Measurements from ENCODE around the gene SLAMF1.

SLAMF1 gene

GRCh38 chr1:160662910-160663309 lies 16.1 kb upstream of the SLAMF1 start:
- no peak for DNase-seq (ENCODE audit: extremely low read depth, low read depth)
- TF ChIP-seq CTCF (IDR thresholded peaks at IDR 0.05; ENCODE audit: low read depth, low read length): no peak

- DNase-seq (ENCODE audit: extremely low read depth, low read depth): no peak
- no peak for TF ChIP-seq CTCF (IDR thresholded peaks at IDR 0.05; ENCODE audit: low read depth, low read length)
Observed at GRCh38 chr1:160659566-160659965, 12.7 kb upstream of the SLAMF1 start.

GRCh38 chr1:160658814-160659193 lies 12.0 kb upstream of the SLAMF1 start:
- no peak for TF ChIP-seq CTCF (IDR thresholded peaks at IDR 0.05; ENCODE audit: low read depth, low read length)
- no peak for DNase-seq (ENCODE audit: extremely low read depth, low read depth)

- no peak for DNase-seq (ENCODE audit: extremely low read depth, low read depth)
- no peak for TF ChIP-seq CTCF (IDR thresholded peaks at IDR 0.05; ENCODE audit: low read depth, low read length)
Observed at GRCh38 chr1:160658162-160658813, 11.4 kb upstream of the SLAMF1 start.

- no peak for DNase-seq (ENCODE audit: extremely low read depth, low read depth)
- no peak for TF ChIP-seq CTCF (IDR thresholded peaks at IDR 0.05; ENCODE audit: low read depth, low read length)
Observed at GRCh38 chr1:160657250-160657781, 10.5 kb upstream of the SLAMF1 start.

- TF ChIP-seq CTCF (IDR thresholded peaks at IDR 0.05; ENCODE audit: low read depth, low read length): no peak
- no peak for DNase-seq (ENCODE audit: extremely low read depth, low read depth)
Observed at GRCh38 chr1:160656737-160657136, 9.9 kb upstream of the SLAMF1 start.

- no peak for TF ChIP-seq CTCF (IDR thresholded peaks at IDR 0.05; ENCODE audit: low read depth, low read length)
- no peak for DNase-seq (ENCODE audit: extremely low read depth, low read depth)
Observed at GRCh38 chr1:160653620-160654016, 6.8 kb upstream of the SLAMF1 start.
